Hematopoietic multipotent progenitor cell treated with erythropoietin and hydrocortisone succinate and interleukin-3 and kit ligand, for 4 days (in vitro differentiated cells): ENCODE data around the gene KLRK1.
"Not testable (repeated sequence)": the region's sequence is repeated elsewhere in the genome, so short reads cannot be mapped to it uniquely, and the experiment has no call there.

Experiments
- DNase-seq: peaks from one replicate; pipeline ENCODE4 v3.0.0-alpha.2; 2015

The KLRK1 gene

GRCh38 chr12:10387498-10387897, 2.3 kb downstream of the KLRK1 start:
- not testable (repeated sequence) for DNase-seq

DNA sequence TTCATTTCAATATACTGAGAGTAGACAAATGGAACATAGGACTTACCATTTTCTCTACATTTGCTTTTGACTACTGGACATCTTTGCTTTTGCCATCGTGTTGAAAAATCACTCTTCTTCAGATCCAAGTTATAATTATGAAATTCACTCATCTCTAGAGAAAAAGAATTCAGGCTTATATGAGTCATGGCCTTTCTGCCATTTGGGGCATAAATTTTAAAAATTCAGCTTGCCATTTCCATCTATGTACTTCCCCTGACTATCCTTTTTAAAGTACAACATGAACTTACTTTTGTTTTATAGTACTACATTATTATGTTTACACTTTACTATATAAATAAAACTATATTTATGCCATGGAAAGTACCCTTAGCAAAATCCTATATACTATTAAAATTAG, 3.0 kb downstream of the KLRK1 start:
- DNase-seq: no peak

GRCh38 chr12:10385166-10385613, 4.7 kb downstream of the KLRK1 start:
- no peak for DNase-seq

DNA sequence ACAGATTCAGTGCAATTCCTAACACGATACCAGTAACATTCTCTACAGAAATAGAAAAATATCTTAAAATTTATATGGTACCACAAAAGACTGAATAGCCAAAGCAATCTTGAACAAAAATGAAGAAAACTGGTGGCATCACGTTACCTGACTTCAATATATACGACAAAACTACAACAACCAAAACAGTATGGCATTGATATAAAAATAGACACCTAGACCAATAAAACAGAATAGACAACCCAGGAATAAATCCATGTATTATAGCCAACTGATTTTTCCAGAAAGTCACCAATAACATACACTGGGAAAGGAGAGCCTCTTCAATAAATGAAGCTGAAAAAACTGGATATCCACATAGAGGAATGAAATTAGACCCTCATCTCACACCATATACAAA, 5.7 kb downstream of the KLRK1 start:
- DNase-seq: no peak

- no peak for DNase-seq
Measured at GRCh38 chr12:10381928-10382628, 7.8 kb downstream of the KLRK1 start.

DNA sequence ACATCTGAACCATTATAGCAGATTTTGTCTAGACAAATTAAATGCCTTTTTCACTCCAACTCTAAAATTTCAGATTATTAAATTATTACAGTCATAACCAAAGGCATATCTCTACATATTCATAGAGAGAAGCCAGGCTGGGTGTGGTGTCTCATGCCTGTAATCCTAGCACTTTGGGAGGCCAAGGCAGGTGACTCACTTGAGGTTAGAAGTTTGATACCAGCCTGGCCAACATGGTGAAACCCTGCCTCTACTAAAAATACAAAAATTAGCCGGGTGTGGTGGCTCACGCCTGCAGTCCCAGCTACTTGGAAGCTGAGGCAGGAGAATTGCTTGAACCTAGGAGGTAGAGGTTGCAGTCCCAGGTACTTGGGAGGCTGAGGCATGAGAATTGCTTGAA, 11.1 kb downstream of the KLRK1 start:
- not testable (repeated sequence) for DNase-seq

- no peak for DNase-seq
Measured at GRCh38 chr12:10374624-10375018, 15.2 kb downstream of the KLRK1 start.

DNA sequence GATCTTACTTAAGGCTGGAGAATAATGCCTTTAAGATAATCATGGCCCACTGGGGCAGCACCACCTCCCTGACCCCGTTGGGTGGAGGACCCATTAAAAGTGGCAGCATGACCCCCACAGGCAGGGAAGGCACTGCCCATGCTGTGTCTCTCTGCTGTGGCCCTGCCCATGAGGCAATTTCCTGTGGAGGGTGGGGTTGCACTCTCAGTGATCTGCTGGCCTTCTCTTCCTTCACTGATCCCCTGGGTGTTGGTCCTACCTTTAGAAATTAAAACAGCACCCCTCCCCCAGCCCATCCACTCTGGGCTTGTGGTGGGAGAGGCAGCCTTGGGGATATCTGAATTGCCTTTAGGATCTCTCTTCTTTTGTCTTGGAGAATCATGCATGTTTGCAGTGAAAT, 17.3 kb downstream of the KLRK1 start:
- DNase-seq: peak; percentile 36

- not testable (repeated sequence) for DNase-seq
Measured at GRCh38 chr12:10371893-10372535, 17.8 kb downstream of the KLRK1 start.

DNA sequence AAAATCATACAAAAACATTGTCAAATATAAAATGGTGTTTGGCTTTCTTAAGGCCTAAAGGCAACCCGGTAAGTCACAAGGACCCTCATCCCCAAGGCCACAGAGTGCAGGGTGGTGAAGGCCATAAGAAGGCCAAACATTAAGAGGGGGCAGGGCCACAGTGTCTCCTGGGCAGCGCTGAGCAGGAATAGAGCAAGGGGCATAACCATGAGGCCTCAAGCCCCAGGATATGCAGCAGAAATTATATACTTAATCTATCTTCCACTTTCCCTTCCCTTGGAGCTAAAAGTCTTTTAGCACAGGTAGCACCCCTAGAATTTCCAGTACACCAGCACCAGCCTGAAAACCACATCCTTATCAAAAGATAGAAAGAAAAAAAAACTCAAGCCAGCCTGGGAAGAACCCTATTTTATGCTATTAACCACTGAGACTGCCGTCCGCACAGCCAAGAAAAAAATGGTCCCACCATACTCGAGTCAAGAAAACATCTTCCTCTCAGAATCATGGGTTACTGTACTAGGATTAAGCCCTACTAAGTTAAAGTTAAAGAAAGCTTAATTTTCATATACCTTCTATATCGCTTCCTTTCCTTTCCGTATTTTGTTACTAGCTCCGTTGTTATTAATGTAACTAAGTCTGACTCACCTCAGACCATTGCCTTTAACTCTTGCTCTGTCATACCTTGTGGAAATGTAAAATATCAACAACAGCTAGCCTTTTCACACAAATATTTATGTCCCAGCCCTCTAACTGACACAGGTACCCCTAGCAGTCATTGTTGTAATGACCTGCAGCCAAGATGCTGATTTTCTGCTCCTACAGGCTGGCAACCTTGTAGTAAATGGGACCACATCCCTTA, 20.1 kb downstream of the KLRK1 start:
- no peak for DNase-seq

DNA sequence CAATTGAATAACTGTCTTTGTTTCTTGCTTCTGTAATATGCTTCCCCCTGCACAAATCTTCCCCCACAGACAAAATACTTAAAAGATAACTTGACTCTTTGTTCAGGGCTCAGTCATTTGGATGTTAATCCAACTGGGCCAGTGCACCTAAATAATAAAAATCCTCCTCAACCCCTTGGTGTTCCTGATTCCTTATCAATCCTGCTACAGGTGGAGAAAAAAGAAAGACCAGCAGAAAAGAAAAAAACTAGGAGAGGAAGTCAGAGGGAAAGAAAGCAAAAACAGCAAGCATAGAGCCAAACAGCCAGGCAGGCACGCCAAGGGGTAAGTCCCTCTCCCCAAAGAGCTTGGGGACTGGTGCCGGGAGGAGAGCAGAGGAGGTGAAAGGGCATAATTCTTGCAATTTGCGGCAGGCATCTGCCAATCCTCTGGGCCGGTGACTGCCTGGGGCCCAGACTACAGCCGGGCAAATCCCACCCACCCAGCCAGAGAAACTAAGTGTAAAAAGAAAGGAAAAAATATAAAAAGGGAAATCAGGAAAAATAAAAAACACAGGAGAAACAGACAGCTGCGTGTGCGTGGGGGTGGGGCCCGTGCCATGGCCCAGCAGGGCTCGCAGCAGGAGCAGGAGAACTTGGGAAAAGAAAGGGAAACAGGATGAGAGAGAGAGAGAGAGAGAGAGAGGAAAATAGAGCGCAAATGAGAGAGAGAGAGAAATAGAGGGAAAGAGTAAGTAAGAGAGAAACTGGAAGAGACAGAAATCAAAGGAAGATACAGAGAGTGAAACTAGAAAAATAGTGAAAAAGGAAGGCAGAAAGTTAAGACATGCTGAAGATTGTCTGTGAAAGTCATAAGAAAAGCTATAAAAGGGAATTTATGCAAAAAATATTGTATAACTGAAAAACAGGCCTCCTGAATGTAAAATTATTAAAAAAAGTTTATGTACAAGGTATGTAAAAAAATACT, 21.4 kb downstream of the KLRK1 start:
- DNase-seq: no peak

DNA sequence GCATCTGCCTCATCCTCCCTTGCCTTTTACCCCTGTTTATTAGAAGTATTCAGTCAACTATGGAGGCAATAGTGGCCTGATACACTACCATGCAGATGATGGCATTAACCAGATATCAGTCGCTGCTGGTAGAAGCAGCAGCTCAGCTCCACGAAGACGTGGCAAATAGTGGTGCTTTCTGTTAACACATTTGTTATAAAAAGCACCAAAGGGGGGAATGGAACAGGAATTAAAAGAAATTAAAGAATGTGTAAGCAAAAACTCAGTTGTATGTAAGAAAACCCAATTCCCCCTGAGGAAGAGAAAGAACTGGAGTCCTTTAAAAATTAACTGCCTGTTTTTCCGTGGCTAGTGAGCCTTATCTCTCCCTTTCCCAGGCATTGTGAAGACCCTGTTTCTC, 22.1 kb downstream of the KLRK1 start:
- not testable (repeated sequence) for DNase-seq

- peak; percentile 79 for DNase-seq
Measured at GRCh38 chr12:10366875-10367274, 23.0 kb downstream of the KLRK1 start.

- peak; percentile 56 for DNase-seq
Measured at GRCh38 chr12:10365696-10366405, 24.0 kb downstream of the KLRK1 start.

DNA sequence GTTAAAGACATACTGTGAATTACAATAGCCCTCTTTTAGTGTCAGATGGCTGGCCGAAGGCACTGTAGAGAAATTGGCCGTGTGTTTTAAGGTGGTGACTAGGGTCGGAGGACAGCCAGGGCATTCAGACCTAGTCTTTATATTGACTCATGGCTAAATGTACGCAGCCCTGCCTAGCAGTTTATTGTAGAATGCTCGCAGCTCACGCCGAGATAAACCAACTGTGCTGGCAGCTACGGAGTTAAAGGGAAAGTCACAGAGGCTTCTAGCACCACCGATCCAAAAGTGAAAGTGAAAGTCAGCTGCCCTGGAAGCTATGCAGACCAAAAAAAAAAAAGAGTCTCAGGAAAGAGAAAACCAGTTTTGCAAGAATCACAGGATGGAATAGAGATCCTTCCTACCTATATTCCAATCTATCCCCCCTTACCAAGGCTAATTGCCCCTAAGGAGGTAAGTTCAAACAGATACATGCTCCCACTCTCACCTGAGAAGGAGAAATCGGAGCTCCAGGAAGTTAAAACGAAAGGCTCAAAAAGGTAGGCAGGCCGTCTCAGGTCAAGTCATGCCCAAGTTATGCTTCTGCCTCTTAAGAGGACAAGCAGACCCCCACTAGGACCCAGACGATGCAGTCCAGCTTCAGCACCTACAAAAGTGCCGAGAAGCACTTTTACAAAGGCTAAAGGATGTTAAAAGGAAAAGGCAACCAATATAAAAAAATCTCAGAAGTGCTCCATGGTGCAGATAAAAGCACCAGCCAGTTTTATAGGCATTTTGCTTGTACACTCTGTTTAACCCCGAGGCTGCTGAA, 24.8 kb downstream of the KLRK1 start:
- DNase-seq: peak; percentile 92

- DNase-seq: peak; percentile 68
Measured at GRCh38 chr12:10363914-10364814, 25.7 kb downstream of the KLRK1 start.

DNA sequence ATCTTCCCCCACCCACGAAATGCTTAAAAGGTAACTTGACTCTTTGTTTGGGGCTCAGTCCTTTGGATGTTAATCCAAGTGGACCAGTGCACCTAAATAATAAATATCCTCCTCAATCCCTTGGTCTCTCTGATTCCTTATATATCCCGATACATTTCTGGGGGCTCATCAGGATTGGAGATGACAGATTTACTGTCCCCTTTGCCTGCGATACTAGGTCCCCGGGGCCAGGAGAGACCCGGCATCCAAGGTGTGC, 26.3 kb downstream of the KLRK1 start:
- no peak for DNase-seq

DNA sequence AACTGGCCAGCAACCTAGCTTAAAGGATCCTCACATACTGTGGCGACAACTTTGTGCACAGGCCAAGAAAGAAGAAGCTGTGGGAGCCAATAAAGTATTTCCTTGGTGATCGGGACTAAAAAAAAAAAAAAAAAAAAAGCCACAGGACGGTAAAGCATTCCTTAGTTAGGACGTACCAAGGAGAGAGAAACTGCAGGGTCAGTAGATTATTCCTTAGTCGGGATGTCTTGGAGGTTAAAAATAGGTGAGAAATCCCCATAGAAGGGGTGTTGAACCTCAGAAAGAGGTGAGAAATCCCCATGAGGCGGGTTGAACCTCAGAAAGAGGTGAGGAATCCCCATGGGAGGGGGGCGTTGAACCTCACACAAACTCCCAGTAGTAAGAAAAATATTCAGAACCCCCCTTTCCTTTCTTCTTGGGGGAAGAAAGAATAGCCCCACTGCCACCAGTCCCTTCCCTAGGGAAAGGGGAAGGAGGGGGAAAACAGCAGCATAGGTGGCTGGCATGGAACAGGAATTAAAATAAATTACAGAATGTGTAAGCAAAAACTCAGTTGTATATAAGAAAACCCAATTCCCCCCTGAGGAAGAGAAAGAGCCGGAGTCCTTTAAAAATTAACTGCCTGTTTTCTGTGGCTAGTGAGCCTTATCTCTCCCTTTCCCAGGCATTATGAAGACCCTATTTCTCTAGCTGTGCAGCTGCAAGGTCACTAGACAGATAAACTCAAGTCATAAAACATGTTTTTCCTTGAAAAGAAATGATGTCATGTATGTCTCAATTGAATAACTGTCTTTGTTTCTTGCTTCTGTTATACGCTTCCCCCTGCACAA, 26.8 kb downstream of the KLRK1 start:
- peak; percentile 87 for DNase-seq

- DNase-seq: peak; percentile 30
Measured at GRCh38 chr12:10362325-10362724, 27.5 kb downstream of the KLRK1 start.
